CD4-positive, alpha-beta T cell treated with Interleukin-1 beta for 1 hour (primary cell): ENCODE data around the gene RPS23.

Experiments used
- DNase-seq, 2 donors: peaks; one replicate each; pipeline ENCODE4 v3.0.0-alpha.2; 2020 to 2022

Gene RPS23

DNA sequence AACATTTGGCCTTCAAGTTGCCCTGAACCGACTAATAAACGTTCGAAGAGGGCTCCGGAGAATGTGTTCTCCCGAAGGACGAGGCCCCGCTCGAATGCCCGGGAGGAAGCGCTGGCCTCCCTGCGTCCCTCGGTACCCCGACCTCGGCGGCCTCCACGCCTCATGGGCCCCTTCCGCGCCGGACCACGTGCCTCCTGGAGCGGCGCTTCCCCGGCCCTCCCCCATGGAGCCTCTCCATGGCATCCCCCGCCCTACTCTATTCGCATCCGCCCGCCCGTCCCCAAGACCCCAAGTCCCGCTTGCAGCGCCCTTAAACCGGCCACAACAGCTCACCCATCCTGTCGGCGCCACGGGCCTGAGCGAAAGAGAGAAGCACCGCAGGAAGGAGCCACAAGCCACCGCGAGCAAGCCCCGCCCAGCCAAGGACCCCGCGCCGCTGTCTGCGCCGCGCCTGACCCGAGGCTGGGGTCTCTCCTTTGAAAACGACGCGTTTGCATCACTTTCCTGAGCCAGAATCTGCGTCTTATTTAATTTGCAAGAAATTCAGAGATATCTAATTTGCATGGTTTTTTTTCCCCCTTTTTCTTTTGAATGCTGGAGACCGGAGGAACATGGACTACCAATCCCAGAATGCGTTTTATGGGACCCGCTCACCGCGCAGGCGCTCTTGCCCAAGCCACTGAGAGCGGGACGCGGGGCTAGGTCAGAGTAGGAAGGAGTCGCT, at the start of gene RPS23:
RPS23 (minus strand) TSS at position 368 of the 724 bp plus-strand sequence; CDS start at position 337, 31 bp downstream.
- peak; percentile 87 to 88 for DNase-seq

DNA sequence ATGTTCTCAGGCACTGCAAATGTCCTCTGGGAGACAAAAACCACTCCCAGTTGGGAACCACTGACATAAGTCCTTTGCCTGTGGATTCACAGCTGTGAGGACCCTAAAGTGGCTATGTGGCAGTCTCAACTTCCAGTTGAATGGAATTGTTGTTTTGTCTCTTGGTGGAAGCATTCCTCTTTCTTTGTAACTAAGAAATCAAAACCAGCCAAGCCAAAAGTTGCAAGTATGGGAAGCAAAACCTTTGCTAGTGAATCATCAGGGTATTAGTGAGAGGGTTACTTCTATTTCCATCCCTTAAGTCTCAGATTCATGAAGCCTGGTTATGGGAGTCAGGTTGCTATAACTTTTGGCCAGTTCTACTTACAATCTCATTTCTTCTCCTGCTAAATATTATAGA, 49.8 kb upstream of the RPS23 start:
- DNase-seq, result no peak

DNA sequence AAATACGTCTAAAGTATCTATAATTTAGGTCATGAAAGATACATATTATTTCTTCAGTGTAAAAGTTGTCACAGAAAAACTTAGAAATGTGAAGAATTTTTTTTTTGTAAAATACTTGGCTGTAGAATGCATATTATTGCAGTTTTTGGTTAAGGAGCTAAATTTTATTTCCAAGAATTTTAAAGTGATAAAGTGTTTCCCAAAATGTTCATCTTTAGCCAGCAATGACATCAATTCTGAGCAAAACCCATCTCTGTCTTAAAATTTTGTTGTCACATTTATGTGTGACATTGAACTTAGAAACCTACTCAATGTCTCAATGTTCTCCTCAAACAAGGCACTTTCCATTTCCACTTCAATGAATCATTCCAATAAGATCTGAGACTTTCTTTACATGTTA, 47.8 kb upstream of the RPS23 start:
- DNase-seq, result no peak

DNA sequence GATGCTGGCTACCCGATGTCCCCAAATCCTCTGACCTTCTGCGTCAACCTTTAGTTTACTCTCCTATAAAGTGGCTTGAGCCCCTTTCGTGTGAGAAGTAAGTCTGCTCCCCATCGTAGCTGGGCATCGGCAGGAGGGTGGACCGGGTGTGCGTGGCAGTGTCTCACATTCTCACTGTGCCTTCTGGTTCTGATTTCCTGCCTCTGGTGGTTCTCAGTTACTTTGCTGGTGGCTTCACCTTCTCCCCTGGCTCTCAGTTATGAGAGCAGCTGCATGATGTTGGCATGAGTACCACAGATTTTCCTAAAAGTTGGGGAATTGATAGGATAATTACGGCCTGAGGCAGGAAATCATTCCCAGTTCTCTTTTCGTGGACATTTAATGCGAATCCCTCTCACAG, 47.0 kb upstream of the RPS23 start:
- DNase-seq, result no peak

DNA sequence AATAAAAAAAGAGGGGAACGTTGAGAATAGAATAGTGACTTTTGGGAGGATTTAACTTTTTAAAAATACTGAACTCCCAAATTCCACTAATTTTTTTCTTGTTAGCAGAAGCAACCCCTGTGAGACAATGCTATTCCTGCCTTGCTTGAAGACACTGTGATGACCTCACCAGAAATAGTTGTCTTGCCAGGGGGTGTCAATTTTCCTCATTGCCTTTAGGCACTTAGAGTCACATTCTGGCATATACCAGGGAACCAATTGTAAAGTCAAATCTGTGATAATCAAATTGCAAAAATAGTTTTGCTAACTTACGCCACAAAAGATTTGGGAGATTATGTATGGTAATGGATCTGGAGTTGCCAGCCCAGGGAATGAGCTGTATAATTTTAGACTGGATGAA, 42.8 kb upstream of the RPS23 start:
- DNase-seq, result no peak

DNA sequence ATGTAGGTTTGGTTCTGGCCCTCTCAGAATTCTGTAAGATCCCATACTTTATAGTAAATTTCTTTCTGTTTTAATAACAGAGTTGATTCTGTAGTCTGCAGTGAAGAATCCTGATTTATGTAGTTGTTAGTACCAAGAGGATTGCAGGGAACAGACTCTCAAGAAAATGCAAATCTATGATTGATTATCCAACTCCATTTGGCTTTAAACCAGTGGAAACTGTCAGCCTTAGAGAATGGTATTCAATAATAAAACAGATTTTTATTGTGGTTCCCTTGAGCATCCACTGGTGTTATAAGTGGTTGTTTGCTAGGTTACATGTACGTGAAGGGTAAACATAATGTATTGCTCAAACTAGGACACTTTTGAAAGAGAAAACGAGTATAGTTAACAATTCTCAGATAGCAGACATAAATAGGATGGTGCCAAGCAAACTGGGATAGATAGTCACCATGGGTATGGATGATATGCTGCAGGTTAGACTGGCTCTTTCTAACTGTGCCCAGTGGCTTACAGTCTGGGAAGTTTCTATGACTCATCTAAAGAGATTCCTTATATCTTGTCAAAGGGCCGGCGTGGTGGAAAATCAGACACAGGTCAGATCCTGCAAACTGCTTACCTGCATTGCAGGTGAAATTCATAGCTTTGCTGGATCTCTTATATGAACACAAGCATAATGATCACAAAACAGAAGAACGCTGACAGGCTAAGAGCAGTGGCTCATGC, 41.7 kb upstream of the RPS23 start:
- no peak for DNase-seq

DNA sequence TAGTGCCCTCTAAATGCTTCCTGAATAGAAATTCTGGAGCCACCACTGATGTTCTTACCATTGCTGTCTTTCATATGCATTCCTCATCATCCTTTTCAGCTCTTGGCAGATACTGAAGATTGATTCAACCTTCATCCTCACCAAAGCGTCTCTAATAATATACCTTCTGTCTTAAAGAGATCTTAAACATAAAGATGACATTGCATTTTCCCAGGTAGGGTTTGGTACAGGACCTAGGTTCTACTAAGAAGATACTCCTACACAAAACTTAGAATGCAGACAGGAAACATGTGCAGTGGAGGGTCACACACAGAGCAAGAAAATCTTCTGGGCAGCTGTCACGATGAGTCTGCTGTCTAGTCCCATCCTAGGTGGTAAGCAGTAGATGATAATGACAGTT, 41.0 kb upstream of the RPS23 start:
- DNase-seq, result no peak

DNA sequence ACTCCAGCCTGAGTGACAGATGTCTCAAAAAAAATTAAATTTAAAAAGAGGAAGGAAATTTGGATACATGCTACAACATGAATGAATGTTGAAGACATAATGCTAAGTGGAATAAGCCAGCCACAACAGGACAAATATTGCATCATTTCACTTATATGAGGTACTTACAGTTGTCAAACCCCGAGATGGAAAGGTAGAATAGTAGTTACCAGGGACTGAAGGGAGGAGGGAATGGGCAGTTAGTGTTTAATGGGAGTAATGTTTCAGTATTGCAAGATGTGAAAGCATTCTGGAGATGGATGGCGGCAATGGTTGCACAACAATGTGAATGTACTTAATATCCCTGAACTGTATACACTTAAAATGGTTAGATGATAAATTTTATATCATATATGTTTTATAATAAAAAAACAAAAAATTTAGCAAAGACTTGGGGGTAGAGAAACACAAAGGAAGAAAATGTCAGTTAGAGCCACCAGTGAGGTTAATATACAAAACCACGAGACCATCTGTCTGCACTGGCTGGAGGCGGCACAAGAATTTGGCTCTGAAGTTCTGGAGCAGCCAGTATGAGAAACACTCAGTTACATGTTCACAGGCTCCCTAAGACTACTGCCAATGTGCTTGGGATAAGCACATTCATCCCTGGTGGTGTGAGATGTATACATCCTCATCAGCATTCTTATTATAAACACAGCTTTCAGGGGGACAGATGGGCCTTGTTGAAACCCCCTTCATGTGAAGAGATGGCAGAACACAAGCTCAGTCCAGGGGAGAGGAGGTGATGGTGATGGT, 37.0 kb upstream of the RPS23 start:
- no peak for DNase-seq

DNA sequence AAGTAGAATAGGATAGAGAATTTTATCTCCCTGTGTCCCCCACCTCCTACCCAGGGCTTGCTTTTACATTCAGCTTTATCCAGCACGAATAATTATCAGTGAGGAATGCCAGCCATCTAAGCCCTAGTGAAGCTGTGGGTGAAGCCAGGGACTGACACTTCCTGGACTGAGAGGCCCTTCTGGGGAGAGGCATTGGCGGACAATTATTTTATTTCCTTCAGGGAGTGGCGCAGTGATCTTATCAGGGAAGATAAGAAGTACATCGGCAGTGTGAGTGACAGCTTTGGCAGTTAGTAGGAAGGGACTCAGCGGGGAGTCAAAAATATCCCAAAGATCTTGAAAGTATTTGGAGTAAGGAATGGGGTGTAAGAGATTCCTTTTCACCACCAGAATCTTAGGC, 34.9 kb upstream of the RPS23 start:
- DNase-seq, result no peak

DNA sequence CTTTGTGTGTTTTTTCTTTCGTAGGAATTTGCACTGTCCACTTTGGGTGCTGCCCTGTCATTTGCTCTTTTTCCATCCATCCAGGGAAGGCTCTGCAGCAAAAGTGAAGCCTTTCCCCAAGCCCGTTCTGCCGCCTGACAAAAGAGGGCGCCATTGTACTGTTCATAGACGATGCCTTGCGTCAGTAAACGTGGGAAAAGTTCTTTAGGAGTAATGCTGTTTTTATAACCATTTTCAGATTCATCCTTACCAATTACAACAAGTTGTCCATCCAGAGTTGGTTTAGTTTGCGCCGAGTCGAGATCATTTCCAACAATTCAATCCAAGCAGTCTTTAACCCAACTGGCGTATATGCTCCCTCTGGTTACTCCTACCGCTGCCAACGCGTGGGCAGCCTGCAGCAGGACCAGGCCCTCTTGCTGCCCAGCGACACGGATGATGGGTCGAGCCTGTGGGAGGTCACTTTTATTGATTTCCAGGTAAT, 34.3 kb upstream of the RPS23 start:
- peak in 1 of 2 donors; percentile 23 for DNase-seq

DNA sequence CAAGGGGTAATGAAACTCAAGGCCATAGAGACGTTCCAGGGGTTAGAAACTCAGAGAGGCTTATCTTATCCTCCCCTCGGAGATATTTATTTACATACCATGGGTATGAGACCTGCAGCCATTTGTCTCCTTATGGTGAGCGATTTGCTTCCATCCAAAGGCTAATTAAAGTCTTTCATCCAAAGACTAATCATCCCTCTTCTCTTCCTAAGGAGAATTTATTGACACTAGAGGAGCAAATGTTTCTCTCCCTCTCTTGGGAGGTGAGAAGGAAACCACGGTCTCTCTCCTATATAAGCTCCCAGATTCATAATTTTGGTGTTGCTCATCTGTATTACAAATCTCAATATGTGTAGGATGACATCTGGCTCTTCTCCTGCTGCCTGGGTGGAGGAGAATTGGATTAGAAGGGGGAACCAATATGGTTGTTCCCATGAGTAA, 31.0 kb upstream of the RPS23 start:
- DNase-seq, result no peak

DNA sequence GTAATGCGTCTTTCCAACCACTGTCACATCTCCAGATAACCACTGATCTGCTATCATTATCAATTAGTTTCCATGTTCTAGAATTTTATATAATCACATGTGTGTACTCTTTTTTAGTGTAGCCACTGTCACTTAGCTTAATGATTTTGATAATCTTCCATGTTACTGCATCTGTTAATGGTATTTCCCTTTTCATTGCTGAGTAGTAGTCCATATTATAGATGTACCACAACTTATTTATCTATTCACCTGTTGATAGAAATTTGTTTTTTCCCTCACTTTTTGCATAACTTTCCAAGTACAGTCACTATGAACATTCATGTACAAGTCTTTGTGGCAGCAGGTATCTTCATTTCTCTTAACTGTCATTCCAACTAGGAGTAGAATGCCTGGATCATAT, 30.3 kb upstream of the RPS23 start:
- DNase-seq, result no peak

DNA sequence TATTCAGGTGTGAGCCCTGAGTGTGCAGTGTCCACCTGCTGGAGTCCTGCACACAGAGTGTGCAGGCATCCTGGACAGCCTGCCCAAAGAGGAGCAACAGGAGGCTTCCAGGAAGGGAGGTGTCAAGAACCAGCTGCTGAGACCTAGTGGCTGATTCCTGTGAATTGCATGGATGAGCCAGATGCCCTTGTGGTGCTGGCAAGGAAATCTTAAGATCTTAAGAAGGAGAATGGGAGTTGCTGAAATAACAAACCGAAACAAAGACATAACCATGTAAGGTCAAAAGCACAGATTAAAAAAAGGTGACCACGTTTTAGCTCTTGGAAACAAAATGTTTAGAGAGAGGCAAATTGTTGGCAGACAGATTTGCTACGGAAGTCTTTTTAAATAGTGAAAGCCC, 29.3 kb upstream of the RPS23 start:
- no peak for DNase-seq

DNA sequence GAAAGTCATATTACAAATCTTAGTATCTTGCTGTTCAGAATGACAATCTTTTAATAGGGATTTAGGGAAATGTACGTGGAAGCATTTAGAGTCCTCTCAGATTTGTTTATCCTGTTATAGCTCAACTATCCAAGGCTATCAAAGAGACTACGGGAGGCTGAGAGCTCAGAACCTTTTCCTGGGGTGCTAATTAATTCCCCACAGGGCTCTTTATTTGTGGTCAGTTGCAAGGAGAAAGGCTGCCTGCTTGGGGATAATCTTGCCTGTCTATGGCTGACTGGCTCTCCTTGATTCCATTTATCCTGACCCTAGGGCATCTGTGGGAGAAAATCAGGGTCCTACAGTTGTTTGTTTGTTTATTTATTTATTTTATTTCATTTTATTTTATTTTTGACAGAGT, 28.0 kb upstream of the RPS23 start:
- DNase-seq, result no peak

DNA sequence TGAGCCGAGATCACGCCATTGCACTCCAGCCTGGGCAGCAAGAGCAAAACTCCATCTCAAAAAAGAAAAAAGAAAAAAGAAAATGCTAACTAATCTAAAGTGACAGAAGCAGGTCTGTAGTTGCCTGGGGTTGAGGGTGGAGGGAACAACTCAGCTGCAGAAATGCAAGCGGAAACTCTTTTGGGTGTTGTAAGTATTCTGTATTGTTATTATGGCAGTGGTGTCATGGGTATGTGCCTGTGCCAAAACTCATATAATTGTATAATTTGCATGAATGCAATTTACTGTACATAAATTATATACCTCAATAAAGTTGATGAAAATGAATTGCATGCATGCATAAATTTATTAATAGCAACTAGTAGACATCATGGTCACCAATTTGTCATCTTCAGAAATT, 23.0 kb upstream of the RPS23 start:
- DNase-seq, result no peak

DNA sequence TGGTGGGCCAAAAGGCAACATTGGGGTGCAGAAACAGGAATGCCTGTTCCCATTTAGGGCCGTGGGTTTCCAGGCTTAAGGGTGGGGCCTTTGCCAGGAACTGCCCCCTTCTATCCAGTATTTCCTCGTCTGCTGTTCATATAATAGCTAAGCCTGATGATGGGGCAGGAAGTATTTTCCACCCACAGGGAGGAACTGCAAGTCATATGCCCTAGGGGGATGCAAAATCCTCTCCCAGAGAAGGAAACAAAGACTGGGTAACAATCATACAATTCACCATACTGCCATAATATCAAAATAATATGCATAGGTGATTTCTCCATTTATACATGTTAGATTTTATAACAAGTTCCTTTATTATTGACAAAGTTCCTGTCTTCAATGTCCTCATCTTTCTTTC, 20.5 kb upstream of the RPS23 start:
- DNase-seq, result no peak

DNA sequence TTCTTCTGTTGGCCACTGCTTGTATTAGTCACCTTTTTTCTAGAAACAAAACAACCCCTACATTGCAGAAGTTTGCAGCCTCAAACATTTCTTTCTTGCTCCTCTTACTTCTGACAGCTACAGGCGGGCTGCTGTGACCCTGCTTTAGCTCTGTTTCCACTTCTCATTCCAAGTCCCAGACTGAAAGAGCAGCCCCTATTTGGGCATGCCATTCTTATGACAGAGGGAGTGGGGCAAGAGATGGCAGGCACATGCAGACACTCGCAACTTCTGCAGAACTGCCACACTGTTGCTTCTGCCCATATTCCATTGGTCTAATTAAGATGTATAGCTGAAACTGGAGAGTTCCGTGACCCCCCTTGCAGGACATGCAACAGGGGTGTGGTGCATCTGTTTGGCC, 19.6 kb upstream of the RPS23 start:
- DNase-seq, result no peak

DNA sequence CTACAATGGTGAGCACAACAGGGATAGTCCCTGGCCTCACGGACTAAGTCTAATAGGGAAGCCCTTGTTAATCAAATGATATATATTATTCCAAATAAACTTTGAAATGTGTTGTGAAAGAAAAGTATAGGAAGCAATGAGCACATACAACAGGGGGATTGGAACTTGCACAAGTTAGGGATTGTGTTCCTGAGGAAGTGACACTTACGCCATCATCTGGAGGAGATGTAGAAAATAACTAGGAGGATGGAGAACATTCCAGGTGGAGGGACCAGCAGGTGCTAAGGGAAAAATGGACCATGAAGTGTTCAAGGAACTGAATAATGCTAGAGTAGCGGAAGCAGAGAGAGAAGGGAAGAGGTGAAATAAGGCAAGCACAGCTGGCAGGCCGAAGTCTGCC, 18.8 kb upstream of the RPS23 start:
- no peak for DNase-seq

DNA sequence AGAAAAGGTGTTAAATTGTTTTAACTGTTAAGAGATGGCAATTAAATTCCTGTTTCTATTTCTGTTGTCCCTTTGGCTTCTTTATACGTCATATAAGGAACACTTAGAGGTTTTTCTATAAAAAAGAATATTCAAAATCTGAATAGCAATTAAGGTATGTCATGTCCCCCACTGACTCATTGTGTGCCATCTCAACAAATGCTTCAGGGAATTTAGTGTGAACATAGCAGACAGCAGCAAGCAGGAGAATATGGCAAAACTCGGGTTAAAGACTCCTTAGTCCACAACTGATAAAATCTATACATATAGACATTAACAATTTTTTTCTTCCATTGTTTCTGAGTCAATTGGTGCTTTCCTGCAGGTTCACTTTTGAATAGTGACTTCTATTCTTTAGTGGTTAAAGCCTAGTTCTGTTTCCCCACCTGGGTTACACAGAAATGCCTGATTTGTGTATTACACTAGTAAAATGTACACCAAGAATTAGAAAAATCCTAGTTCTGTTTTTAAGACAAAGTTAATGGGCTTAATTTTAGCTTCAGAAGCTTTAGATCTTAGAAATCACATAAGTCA, 17.9 kb upstream of the RPS23 start:
- no peak for DNase-seq

DNA sequence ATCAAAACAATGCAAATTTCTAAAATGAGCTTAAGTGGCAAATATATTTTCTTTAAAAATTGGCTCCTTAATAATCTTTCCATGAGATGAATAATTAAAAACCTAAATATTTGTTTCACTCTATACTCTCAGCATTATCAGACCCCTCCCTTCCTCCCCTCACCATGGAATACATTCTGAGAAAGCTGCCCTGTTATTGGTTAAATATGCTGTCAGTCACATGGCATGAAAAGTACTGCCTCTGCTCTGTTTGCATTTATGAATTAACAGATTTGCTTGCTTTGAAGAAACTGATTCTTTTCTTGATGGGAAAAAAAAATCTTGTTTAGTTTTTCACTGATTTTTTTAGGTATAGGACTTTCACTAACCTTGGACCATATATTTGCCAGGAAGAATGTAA, 17.0 kb upstream of the RPS23 start:
- DNase-seq, result no peak

DNA sequence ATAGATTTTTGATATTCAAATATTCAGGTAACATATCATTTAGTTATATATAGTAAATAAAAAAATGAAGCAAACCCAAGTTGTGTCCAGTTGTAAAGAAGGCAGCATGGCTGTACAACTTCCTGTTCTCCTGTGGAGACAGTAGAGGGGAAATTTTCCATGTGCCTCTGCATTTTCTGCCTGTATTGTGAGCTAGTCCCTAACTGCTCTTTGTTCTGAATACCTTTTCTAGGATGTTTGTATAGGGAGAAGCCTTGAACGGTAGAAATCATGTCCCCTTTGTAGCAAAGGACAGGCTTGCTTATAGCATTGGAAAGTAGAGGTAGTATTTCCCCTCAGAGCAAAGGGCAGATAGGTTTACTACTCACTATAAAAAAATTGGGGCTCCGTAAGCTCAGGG, 13.3 kb upstream of the RPS23 start:
- DNase-seq, result no peak

DNA sequence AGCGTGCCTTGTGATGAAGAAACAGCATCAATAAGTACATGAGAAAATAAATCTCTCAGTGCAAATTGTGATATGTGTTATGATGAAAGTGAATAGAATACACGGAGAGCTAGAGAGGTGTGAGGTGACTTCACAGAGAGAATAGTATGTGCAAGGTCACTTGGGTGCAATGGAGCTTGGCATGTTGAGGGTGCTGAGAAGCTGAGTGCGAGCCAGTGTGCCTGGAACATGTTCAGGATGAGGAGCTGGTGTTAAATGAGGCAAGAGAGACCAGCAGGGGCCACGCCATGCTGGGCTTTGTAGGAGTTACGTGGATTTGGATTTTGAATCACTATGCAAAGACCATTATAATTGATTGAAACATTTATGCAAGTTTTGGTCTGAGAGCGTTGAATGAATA, 12.8 kb upstream of the RPS23 start:
- no peak for DNase-seq

DNA sequence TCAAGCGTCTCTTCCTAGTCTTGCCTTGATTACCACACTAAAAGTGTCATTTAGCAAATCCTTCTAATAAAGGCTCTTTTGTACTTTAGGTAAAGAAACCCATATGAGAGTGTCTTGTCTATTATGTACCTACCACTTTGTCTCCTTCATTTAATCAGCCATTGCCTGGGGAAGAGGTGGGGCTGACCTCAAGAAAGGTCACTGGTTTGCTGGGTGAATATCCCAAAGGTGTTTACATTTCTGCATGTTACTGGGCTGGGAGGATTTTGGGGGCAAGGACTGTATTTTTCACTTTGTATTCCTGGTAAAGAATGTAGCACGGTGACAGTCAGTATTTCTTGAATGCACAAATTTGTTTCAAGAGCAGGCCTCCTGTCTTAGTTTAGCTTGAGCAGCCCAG, 11.9 kb upstream of the RPS23 start:
- no peak for DNase-seq
